MM.1S (cell line): ENCODE measurements around the gene ADAM8.

Experiments used
- DNase-seq: peaks from one replicate; pipeline ENCODE4 v3.0.0-alpha.2; 2015
- H2AFZ ChIP-seq: fragments of 300-600 bp; sonication (generic); 2 replicates; pipeline ENCODE4 v1.6.0; 2016; ENCODE audit warnings: antibody characterized with exemption, low read length
- H3F3A ChIP-seq: fragments of 300-600 bp; sonication (generic); 2 replicates; pipeline ENCODE4 v1.6.1; 2016; ENCODE audit warnings: mild to moderate bottlenecking, antibody characterized with exemption, low read length, moderate library complexity, mixed read lengths; ENCODE audit not compliant: insufficient read depth
- H3K27ac ChIP-seq: fragments of 300-600 bp; sonication (generic); 2 replicates; pipeline ENCODE4 v1.5.1; 2016; ENCODE audit warnings: mild to moderate bottlenecking, low read length
- H3K27me3 ChIP-seq: fragments of 300-600 bp; sonication (generic); replicated peaks from 2 replicates; pipeline ENCODE4 v1.6.0; 2016; ENCODE audit warnings: low read length; ENCODE audit not compliant: insufficient read depth
- H3K36me3 ChIP-seq: fragments of 300-600 bp; sonication (generic); replicated peaks from 2 replicates; pipeline ENCODE4 v1.6.1; 2016; ENCODE audit warnings: mild to moderate bottlenecking, low read length, mixed read lengths; ENCODE audit not compliant: insufficient read depth
- H3K4me1 ChIP-seq: fragments of 300-600 bp; sonication (generic); 2 replicates; pipeline ENCODE4 v1.6.1; 2016; ENCODE audit warnings: low read length, mixed read lengths
- H3K4me2 ChIP-seq: fragments of 300-600 bp; sonication (generic); 2 replicates; pipeline ENCODE4 v1.6.0; 2016; ENCODE audit warnings: low read depth, low read length
- H3K4me3 ChIP-seq: fragments of 300-600 bp; sonication (generic); 2 replicates; pipeline ENCODE4 v1.5.1; 2016; ENCODE audit warnings: low read length, mixed read lengths
- H3K79me2 ChIP-seq: fragments of 300-600 bp; sonication (generic); 2 replicates; pipeline ENCODE4 v1.6.1; 2016; ENCODE audit warnings: mixed run types, low read length, mixed read lengths
- H3K9ac ChIP-seq: fragments of 300-600 bp; sonication (generic); 2 replicates; pipeline ENCODE4 v1.6.1; 2016; ENCODE audit warnings: low read length, mixed read lengths
- H3K9me2 ChIP-seq: fragments of 300-600 bp; sonication (generic); replicated peaks from 2 replicates; pipeline ENCODE4 v1.6.1; 2016; ENCODE audit warnings: mild to moderate bottlenecking, low read length, mixed read lengths; ENCODE audit not compliant: insufficient read depth
- H3K9me3 ChIP-seq: fragments of 300-600 bp; sonication (generic); replicated peaks from 2 replicates; pipeline ENCODE4 v1.6.1; 2016; ENCODE audit warnings: mild to moderate bottlenecking, low read length, mixed read lengths; ENCODE audit not compliant: insufficient read depth
- H4K20me1 ChIP-seq: fragments of 300-600 bp; sonication (generic); 2 replicates; pipeline ENCODE4 v1.6.1; 2016; ENCODE audit warnings: mild to moderate bottlenecking, low read length, moderate library complexity, mixed read lengths; ENCODE audit not compliant: insufficient read depth
- CTCF ChIP-seq: fragments of 300-600 bp; sonication (generic); IDR thresholded peaks from 2 replicates; pipeline ENCODE4 v1.5.1; 2016; ENCODE audit warnings: antibody characterized with exemption, low read length, mixed read lengths
- EZH2 ChIP-seq: fragments of 300-600 bp; sonication (generic); optimal IDR thresholded peaks from 2 replicates; pipeline ENCODE3; 2017; ENCODE audit warnings: low read depth, mild to moderate bottlenecking, antibody characterized with exemption, low read length, mixed read lengths
- EZH2phosphoT487 ChIP-seq: fragments of 300-600 bp; sonication (generic); IDR thresholded peaks from 2 replicates; pipeline ENCODE4 v1.6.1; 2018; ENCODE audit warnings: antibody characterized with exemption, low read length

Gene ADAM8

GRCh38 chr10:133218891-133219290 lies 57.8 kb downstream of the ADAM8 start:
- H3K27ac ChIP-seq = no peak overlapping the region
- no peak for DNase-seq
- no peaks in the 10 kb centered on the region for H3K79me2 ChIP-seq
- H3K4me2 ChIP-seq = peak overlapping the region; percentile 47
- H3F3A ChIP-seq = no peaks in the 10 kb centered on the region
- no peaks in the 10 kb centered on the region for H3K9me3 ChIP-seq
- H3K9me2 ChIP-seq = no peaks in the 10 kb centered on the region
- no peaks in the 10 kb centered on the region for H3K4me1 ChIP-seq
- H3K4me3 ChIP-seq = no peak overlapping the region
- H3K36me3 ChIP-seq = no peaks in the 10 kb centered on the region
- 0 out of 2 replicates have a peak overlapping the region, but pooled peaks have one; percentile 19 for H2AFZ ChIP-seq
- H3K9ac ChIP-seq = no peak overlapping the region
- no peaks in the 10 kb centered on the region for H4K20me1 ChIP-seq
- no peak for TF ChIP-seq EZH2
- TF ChIP-seq CTCF = no peak
- no peak for TF ChIP-seq EZH2phosphoT487
- H3K27me3 ChIP-seq = peaks cover 36% of the 10 kb centered on the region

GRCh38 chr10:133217800-133218589 lies 58.7 kb downstream of the ADAM8 start:
- TF ChIP-seq EZH2 = no peak
- TF ChIP-seq EZH2phosphoT487 = no peak
- TF ChIP-seq CTCF = no peak
- H3F3A ChIP-seq = no peaks in the 10 kb centered on the region
- H3K4me2 ChIP-seq = peak overlapping the region; percentile 47; the same call in 1 of the 2 replicates
- H3K27ac ChIP-seq = no peak overlapping the region
- no peaks in the 10 kb centered on the region for H3K36me3 ChIP-seq
- H3K79me2 ChIP-seq = no peaks in the 10 kb centered on the region
- no peak for DNase-seq
- H3K9ac ChIP-seq = no peak overlapping the region
- no peaks in the 10 kb centered on the region for H4K20me1 ChIP-seq
- no peaks in the 10 kb centered on the region for H3K4me1 ChIP-seq
- no peaks in the 10 kb centered on the region for H3K9me2 ChIP-seq
- no peak overlapping the region for H3K4me3 ChIP-seq
- H2AFZ ChIP-seq = no peak overlapping the region
- H3K27me3 ChIP-seq = peaks cover 35% of the 10 kb centered on the region
- no peaks in the 10 kb centered on the region for H3K9me3 ChIP-seq

GRCh38 chr10:133216776-133217175 lies 59.9 kb downstream of the ADAM8 start:
- H3K4me2 ChIP-seq = no peak overlapping the region
- H3K9ac ChIP-seq = no peak overlapping the region
- no peaks in the 10 kb centered on the region for H3K4me1 ChIP-seq
- no peaks in the 10 kb centered on the region for H4K20me1 ChIP-seq
- TF ChIP-seq CTCF (no peak), EZH2phosphoT487 (no peak), EZH2 (no peak)
- no peak overlapping the region for H3K27ac ChIP-seq
- no peaks in the 10 kb centered on the region for H3K9me2 ChIP-seq
- no peaks in the 10 kb centered on the region for H3K9me3 ChIP-seq
- no peaks in the 10 kb centered on the region for H3K79me2 ChIP-seq
- no peak overlapping the region for H2AFZ ChIP-seq
- no peak for DNase-seq
- peaks cover 35% of the 10 kb centered on the region for H3K27me3 ChIP-seq
- H3K4me3 ChIP-seq = no peak overlapping the region
- H3K36me3 ChIP-seq = no peaks in the 10 kb centered on the region
- H3F3A ChIP-seq = no peaks in the 10 kb centered on the region
